Effector memory CD8-positive, alpha-beta T cell (primary cell): ENCODE results near the gene TTLL6.
"Not testable (repeated sequence)": the region's sequence is repeated elsewhere in the genome, so short reads cannot be mapped to it uniquely, and the experiment has no call there.

ENCODE experiments used
- ATAC-seq: fragments of 150-1000 bp; cut with Tn5 transposase; replicated peaks from 2 replicates; pipeline ENCODE4 v1.10.0; 2021; ENCODE audit warnings: mild to moderate bottlenecking, moderate library complexity
- DNase-seq, 3 experiments: peaks; one replicate each; pipeline ENCODE4 v3.0.0; 2021
- H3K27ac Mint-ChIP-seq, 2 donors: one replicate each; pipeline ENCODE4 v1.8.0; 2022; ENCODE audit warnings: mild to moderate bottlenecking in 2 of 2, mixed read lengths in 2 of 2, moderate library complexity in 2 of 2
- H3K27me3 Mint-ChIP-seq, 2 donors: one replicate each; pipeline ENCODE4 v1.8.0; 2022; ENCODE audit warnings: mixed read lengths in 2 of 2
- H3K36me3 Mint-ChIP-seq: one replicate; pipeline ENCODE4 v1.8.0; 2022; ENCODE audit warnings: mild to moderate bottlenecking, moderate library complexity, mixed read lengths; ENCODE audit not compliant: insufficient read depth
- H3K4me1 Mint-ChIP-seq, 2 donors: one replicate each; pipeline ENCODE4 v1.8.0; 2022; ENCODE audit warnings: low read depth in 2 of 2, mixed read lengths in 2 of 2
- H3K4me3 Mint-ChIP-seq, 2 donors: one replicate each; pipeline ENCODE4 v1.8.0; 2022; ENCODE audit warnings: mild to moderate bottlenecking in 2 of 2, mixed read lengths in 2 of 2, moderate library complexity in 2 of 2
- H3K9me3 Mint-ChIP-seq, 2 donors: one replicate each; pipeline ENCODE4 v1.8.0; 2022; ENCODE audit warnings: mixed read lengths in 2 of 2

Gene TTLL6

DNA sequence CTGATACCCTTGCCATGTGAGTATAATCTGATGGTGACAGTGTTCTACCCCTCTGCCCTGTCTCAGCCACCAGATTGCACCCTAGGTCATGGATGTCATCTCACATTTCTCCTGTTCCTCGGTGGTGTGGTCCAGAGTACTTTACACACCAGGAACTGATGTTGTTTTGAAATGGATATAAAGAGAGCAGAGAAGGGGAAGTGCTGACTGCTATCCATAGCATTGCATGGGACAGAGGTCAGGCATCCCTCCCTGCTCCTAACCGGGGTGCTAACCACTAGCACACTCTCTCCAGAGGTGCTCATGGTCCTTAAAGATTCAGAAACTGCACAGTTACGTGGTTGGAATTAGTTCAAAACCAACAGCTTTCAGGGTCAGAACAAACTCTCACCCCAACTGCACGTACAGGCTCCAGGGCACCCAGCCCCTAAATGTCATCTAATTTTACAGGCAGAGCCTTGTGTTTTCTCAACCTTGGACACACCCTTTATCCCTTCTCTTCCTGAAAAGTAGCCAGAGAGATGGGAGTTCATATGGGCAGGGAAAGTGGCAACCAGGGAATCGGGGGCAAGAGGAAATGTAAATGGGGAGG lies 16.3 kb downstream of the TTLL6 start:
- ATAC-seq (no peak), DNase-seq (no peak)
- Mint-ChIP-seq H3K27me3 (peaks cover 44 to 63% of the 10 kb centered on the region in 2 donors), H3K4me3 (no peak overlapping the region), H3K4me1 (peaks cover 0 to 6% of the 10 kb centered on the region in 2 donors), H3K27ac (no peak overlapping the region), H3K36me3 (peaks cover 3% of the 10 kb centered on the region), H3K9me3 (no peaks in the 10 kb centered on the region)

DNA sequence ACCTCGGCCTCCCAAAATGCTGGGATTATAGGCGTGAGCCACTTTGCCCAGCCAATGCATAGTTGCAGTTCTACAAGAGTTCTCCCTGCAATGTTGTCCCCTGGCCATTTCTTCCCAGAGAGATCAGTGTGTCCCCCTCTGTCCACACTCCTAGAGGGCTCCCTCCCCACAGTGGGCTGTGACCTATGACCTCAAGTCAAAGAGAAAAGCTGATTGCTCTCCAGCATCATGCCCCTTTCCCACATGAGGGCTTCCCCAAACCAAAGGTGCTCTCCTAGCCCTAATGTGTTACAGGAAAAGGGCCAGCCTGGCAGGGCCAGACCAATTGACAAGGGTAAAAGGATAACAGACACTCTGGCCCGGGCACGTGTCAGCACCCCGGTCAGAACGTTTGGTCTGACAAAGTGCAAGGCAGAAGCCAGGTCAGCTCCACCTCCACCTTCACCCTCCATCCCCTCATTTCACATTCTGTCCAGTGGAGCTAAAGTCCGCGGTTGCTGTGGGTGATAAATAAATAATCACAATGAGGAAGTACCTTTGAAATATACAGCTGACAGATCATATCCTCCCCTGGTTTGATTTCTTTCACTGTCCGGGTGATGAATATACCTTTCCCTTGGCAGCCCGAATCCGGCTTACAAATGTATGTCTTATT lies 17.8 kb downstream of the TTLL6 start:
- Mint-ChIP-seq H3K36me3 (peaks cover 3% of the 10 kb centered on the region), H3K4me3 (no peak overlapping the region), H3K27me3 (peaks cover 43 to 64% of the 10 kb centered on the region in 2 donors), H3K27ac (no peak overlapping the region), H3K4me1 (no peaks in the 10 kb centered on the region), H3K9me3 (no peaks in the 10 kb centered on the region)
- ATAC-seq = no peak
- DNase-seq = no peak

DNA sequence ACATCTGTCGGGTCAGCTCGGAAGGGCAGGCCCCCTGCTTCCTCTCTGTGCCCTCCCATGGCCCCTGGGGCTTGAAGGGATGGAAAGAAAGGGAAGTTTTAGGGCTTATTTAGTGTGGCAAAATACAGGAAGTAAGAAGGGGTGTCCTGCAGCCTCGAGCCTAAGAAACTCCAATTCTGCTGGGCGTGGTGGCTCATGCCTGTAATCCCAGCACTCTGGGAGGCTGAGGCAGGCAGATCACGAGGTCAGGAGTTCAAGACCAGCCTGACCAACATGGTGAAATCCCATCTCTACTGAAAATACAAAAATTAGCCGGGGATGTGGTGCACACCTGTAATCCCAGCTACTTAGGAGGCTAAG lies 20.9 kb downstream of the TTLL6 start:
- not testable (repeated sequence) for H3K4me3 Mint-ChIP-seq, ATAC-seq, H3K36me3 Mint-ChIP-seq, H3K4me1 Mint-ChIP-seq, DNase-seq, H3K27ac Mint-ChIP-seq, H3K9me3 Mint-ChIP-seq
- peaks cover 60 to 87% of the 10 kb centered on the region in 2 donors for H3K27me3 Mint-ChIP-seq

DNA sequence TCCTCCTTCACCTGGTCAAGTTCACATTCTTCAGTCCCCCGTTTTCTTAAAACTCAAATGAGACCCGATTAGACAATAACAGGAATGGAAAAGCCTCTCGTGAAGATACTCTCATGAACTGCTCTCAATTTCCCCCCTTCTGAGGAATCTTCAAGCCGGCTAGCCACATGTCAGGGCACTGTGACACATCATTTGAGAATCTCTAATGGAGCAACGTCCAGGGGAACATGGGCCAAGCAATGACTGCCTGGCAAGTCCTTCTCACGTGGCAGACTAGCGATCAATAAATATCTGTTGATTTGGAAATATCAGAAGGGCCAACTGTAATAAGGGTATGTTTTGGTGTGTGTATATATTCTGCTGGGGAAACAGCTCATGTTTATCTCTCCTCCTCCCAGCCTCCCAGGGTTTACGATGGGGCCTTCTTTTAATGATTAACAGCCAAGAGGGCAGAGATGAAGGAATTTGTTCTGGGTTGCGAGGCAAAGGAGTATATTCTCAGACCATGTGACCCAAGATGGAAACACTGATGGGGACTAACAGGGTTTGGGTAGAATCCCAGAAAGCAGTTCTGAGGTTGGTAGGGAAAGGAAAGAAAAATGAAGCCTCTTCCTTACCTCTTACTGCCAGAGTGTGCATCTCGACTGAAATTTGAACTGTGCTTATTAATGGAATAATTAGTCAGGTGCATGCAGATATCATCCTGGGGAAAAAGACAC lies 21.4 kb downstream of the TTLL6 start:
- Mint-ChIP-seq H3K9me3 (no peaks in the 10 kb centered on the region), H3K4me3 (no peak overlapping the region), H3K27me3 (peaks cover 54 to 86% of the 10 kb centered on the region in 2 donors), H3K27ac (no peak overlapping the region), H3K4me1 (peaks cover 0 to 2% of the 10 kb centered on the region in 2 donors), H3K36me3 (peaks cover 3% of the 10 kb centered on the region)
- ATAC-seq (no peak), DNase-seq (no peak)

DNA sequence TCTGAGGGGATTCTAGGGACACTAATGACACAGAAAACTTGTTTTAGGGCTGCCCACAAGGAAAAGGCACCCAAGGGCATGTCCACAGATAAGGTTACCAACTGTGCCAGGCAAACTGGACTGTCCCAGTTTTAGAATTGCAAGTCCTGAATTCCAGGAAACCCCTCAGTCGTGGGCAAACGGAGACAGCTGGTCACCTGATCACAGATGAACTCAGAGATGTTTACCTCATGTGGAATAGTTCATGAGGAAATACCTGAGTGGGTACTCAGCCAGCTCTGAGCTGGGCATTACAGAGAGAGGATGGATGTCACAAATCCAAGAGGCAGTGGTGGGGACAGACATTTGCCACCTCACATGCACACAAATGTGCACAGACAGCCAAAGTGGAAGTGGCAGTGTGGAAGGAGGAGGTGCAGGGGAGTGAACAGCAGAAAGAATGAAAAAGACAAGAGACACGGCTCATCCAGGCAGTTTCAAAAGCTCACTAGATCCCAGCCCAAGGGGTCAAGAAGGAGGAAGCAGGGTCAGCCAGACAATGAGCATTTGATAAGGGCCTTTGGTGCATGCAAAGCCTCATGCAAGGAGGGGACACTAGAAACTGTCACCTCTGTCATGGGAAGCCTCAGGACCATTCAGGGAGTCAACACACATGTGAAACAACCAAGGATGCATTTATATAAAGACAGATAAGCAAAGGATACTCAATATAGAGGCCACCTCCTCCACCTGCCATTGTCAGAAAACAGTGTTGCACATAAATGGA lies 24.8 kb downstream of the TTLL6 start:
- Mint-ChIP-seq H3K4me1 (peaks cover 0 to 2% of the 10 kb centered on the region in 2 donors), H3K4me3 (no peak overlapping the region), H3K27me3 (peaks cover 61 to 96% of the 10 kb centered on the region in 2 donors), H3K36me3 (peaks cover 3% of the 10 kb centered on the region), H3K27ac (no peak overlapping the region), H3K9me3 (no peaks in the 10 kb centered on the region)
- DNase-seq = no peak
- ATAC-seq = no peak

DNA sequence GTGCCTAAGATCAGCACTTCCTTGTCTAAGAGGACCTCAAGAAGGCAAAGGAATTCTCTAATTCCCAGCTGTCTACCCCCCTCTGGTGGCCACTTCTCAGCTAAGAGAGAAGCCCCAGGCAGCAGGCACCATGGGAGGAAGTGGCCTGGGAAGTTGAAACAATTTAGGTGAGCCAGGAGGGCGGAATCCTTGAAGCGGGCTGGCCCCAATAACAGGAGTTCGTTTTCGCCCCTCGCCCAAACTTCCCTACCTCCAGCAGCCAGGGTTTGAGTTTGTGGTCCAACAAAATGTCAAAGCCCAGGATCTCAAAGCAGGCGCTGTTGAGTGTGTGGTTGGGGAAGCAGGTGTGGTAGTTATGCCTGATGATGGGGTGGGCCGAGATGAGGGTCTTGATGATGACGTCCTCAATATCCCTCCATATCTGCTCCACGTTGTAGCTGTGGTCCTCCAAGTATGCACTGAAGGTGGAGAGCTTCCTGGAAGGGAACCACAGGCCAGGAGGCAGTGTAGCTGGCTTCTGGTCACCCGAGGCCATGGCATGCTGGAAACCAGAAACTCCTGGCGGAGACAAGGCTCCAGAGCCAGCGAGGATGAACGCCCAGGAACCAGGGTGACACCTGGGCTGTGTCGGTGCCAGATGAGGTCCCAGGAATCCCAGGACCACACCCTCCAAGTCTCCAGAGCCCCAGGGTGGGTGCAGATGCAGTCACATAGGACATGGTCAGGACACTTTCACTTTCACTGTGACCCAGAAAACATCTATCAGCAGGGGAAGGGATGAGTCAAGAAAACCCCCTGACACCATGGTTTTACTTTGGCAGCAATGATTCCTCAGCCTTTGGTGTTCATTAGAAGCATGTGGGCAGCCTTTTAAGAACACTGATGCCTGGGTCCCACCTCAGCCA lies 25.6 kb downstream of the TTLL6 start:
- H3K4me3 Mint-ChIP-seq = no peak overlapping the region
- H3K27me3 Mint-ChIP-seq = peaks cover 60 to 96% of the 10 kb centered on the region in 2 donors
- H3K4me1 Mint-ChIP-seq = peaks cover 0 to 2% of the 10 kb centered on the region in 2 donors
- ATAC-seq = peak; percentile 49
- no peak overlapping the region for H3K27ac Mint-ChIP-seq
- H3K36me3 Mint-ChIP-seq = no peaks in the 10 kb centered on the region
- no peaks in the 10 kb centered on the region for H3K9me3 Mint-ChIP-seq
- DNase-seq = no peak

DNA sequence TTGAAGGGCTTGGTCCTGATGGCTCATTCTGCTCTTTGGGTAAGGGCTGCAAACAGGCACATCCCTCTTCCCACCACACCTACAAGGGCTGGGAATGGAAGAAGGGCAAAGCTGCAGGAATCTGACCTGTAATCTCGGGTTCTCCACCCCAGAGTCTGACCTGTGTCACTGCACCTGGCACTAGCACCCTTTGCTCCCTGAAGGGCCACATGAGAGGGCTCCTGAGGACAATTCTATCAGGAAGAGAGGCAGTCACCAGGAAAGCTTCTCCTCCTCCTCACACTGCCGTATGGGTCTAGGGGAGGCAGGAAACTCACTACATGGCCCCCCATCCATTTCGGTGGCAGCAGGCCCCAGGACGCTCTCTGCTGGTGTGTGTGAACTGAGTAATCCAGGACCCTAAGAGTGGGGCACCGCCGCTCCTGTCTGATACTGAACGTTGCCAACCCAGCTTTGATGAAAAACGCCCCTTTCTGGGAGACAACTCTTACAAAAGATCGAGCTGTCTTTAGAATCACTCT lies 26.4 kb downstream of the TTLL6 start:
- Mint-ChIP-seq H3K4me3 (no peak overlapping the region), H3K27me3 (peaks cover 60 to 96% of the 10 kb centered on the region in 2 donors), H3K36me3 (no peaks in the 10 kb centered on the region), H3K27ac (no peak overlapping the region), H3K4me1 (peaks cover 0 to 2% of the 10 kb centered on the region in 2 donors), H3K9me3 (no peaks in the 10 kb centered on the region)
- ATAC-seq = no peak
- DNase-seq = no peak

DNA sequence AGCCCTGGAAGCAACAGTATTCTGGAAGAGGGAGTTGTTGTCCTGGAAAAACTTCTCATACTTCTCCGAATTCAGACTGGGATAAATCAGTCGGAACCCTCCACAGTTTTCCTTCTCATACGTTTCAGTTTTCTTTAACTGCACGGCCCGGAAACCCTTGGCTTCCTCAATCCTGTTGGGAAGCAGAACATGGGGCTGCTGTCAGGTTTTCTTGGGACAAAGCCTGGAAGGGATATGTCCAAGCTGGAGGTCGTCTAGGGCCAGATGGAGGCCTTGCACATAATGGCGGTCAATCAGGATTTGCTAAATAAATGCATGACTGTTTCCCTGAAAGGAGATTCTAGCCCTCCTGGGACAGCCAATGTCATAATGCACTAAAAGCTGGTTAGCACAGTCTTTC lies 29.2 kb downstream of the TTLL6 start:
- no peaks in the 10 kb centered on the region for H3K9me3 Mint-ChIP-seq
- H3K27ac Mint-ChIP-seq = peak overlapping the region in 1 of 2 donors; percentile 44
- no peak for ATAC-seq
- H3K27me3 Mint-ChIP-seq = peaks cover 49 to 90% of the 10 kb centered on the region in 2 donors
- no peaks in the 10 kb centered on the region for H3K36me3 Mint-ChIP-seq
- no peak overlapping the region for H3K4me3 Mint-ChIP-seq
- H3K4me1 Mint-ChIP-seq = peaks cover 0 to 2% of the 10 kb centered on the region in 2 donors
- DNase-seq = no peak

DNA sequence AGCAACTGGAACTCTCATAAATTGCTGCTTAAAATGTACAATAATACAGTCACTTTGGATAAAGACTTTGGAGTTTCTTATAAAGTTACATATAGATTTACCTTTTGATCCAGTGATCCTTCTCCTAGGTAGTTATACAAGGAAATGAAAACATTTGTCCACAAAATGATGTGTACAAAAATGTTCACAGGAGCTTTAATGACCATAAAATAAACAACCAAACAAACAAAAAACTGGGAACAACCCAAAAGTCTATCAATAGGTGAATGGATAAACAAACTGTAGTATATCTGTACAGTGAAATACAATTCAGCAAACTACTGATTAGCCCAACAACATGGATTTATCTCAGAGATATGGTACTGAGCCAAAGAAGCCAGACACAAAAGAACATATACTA lies 37.6 kb downstream of the TTLL6 start:
- H3K4me3 Mint-ChIP-seq = no peak overlapping the region
- H3K27ac Mint-ChIP-seq = no peak overlapping the region
- peaks cover 3% of the 10 kb centered on the region for H3K36me3 Mint-ChIP-seq
- DNase-seq = no peak
- peaks cover 27% of the 10 kb centered on the region in 2 donors for H3K27me3 Mint-ChIP-seq
- H3K4me1 Mint-ChIP-seq = no peaks in the 10 kb centered on the region
- ATAC-seq = no peak
- no peaks in the 10 kb centered on the region for H3K9me3 Mint-ChIP-seq

DNA sequence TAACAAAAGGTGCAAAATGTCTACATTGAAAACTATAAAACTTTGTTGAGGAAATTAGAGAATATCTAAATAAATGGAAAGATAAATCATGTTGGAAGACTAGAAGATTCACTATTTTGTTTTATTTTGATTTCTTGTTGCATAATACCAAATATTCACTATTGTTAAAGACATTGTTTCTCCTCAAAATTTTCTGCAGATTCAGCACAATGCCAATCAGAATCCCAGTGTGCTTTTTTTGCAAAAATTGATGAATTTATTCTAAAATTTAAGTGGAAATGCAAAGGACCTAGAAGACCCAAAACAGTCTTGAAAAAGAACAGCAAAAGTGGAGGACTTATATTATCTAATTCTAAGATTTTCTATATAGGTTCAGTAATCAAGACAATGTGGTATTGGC lies 40.4 kb downstream of the TTLL6 start:
- Mint-ChIP-seq H3K27me3 (peaks cover 28 to 45% of the 10 kb centered on the region in 2 donors), H3K27ac (no peak overlapping the region)

DNA sequence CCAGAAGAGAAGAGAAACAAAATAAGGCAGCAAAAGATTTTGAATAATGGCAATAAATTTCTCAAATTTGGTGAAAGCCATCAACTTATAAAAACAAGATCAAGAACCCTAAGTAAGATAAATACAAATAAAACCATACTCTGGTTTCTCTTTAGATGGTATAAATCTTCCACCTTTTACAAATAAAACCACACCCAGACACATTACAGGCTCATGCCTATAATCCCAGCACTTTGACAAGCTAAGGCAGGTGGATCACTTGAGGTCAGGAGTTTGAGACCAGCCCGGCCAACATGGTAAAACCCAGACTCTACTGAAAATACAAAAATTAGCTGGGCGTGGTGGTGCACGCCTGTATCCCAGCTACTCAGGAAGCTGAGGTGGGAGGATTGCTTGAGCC lies 43.8 kb downstream of the TTLL6 start:
- Mint-ChIP-seq H3K27me3 (peaks cover 51 to 67% of the 10 kb centered on the region in 2 donors), H3K27ac (no peak overlapping the region), H3K4me1 (no peaks in the 10 kb centered on the region), H3K9me3 (no peaks in the 10 kb centered on the region), H3K36me3 (peaks cover 3% of the 10 kb centered on the region), H3K4me3 (no peak overlapping the region)
- no peak for DNase-seq
- no peak for ATAC-seq

More for the DNA sequence above, 40.4 kb downstream of the TTLL6 start:
- no peak overlapping the region for H3K4me3 Mint-ChIP-seq
- no peaks in the 10 kb centered on the region for H3K9me3 Mint-ChIP-seq
- DNase-seq (no peak), ATAC-seq (no peak)
- no peaks in the 10 kb centered on the region for H3K4me1 Mint-ChIP-seq
- H3K36me3 Mint-ChIP-seq = peaks cover 3% of the 10 kb centered on the region

DNA sequence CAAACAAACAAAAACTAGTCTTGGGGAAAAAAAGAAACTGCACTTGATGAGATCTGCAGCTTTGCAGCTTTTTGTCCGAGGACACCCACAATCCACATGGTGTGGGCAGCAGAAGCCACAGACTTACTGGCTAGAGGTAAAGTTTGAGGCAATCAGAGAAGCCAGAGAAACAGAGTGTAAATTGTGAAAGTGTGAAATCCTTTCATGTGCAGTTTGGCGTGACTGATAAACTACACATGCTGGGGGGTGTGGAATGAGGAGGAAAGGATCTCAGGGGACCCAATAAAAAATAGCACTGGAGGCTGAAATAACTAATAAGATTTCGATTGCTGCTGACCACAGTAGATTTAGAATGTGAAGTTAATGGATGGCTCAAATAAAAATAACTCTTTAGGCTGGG lies 46.1 kb downstream of the TTLL6 start:
- Mint-ChIP-seq H3K27ac (no peak overlapping the region), H3K27me3 (peaks cover 45 to 74% of the 10 kb centered on the region in 2 donors), H3K4me3 (no peak overlapping the region), H3K4me1 (no peaks in the 10 kb centered on the region), H3K9me3 (no peaks in the 10 kb centered on the region), H3K36me3 (no peaks in the 10 kb centered on the region)
- no peak for ATAC-seq
- no peak for DNase-seq
